Activated CD4-positive, alpha-beta T cell treated with anti-CD3 and anti-CD28 coated beads, Interleukin-2, amount 50 U/mL, for 48 hours (primary cell): ENCODE data around the gene ST8SIA6.
"Not testable (repeated sequence)": the region's sequence is repeated elsewhere in the genome, so short reads cannot be mapped to it uniquely, and the experiment has no call there.

Source experiments
- DNase-seq, 2 experiments: peaks; one replicate each; pipeline ENCODE4 v3.0.0-alpha.2; 2020

ST8SIA6 gene

DNA sequence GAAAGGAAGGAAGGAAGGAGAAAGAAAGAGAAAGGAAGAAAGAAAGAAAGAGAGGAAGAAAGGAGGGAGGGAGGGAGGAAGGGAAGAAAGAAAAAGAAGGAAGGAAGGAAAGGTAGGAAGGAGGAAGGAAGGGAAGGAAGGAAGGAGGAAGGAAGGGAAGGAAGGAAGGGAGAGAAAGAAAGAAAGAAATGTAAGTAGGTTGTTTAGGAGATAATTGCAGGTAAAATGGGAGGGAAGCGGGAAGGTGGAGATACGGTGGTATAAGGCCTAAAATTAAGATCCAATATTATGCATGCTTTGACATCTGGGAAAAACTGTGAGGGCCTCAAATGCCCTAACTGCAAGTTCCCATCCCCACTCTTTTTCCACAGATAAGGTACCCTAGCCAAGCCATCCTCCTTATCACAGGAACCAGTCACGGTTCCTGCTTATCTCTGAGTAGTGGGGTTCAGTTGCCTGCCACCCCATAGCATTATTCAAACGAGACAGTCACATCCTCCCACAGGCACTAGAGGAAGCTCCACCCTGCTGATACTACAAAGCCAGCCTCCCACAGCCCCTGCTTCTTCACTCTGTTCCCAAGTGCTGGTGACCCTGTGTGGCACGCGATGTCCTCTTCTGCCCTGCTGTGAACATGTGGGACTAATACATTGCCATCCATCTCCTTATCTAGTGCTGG, 28.7 kb downstream of the ST8SIA6 start:
- peak in 1 of 2 experiments; percentile 21 for DNase-seq

DNA sequence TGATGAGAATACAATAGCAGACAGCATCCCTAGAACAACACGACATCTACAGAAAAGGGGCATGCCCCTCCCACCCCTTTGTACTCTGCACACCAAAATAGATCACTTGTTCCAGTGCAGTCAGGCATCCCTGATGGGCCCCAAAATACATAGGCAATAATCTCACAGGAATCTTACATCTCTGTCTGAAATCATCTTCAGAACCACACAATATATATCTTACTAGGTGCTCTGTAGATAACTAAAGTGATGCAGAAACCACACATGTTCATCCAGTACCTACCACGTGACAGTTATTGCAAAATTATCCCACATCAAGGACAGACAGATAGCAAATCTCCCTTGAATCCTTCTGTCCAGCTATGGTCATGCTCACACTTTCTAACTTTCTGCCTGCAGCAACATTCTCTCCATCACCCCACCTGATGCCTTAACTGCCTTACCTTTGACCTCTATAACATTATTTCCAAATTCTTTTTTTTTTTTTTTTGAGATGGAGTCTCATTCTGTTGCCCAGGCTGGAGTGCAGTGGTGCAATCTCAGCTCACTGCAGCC, 30.7 kb downstream of the ST8SIA6 start:
- DNase-seq, result no peak

DNA sequence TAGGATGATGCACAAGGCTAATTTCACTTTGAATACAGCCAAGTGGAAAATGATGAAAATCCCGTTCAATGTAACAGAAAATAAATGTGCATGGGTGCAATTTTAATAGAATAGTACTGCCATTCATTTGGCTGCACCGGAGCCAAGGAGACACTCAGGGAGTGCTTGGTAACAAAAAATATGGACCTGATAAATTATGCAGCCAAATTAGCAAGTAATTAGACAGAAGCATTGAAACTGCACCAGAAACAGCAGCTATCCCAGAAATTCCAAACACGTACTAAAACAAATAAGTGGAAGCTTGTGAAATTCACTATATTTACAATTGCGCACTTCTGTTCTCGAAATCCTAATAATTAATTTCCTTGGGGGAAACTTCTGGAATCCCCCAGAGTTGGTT, 31.5 kb downstream of the ST8SIA6 start:
- no peak for DNase-seq

DNA sequence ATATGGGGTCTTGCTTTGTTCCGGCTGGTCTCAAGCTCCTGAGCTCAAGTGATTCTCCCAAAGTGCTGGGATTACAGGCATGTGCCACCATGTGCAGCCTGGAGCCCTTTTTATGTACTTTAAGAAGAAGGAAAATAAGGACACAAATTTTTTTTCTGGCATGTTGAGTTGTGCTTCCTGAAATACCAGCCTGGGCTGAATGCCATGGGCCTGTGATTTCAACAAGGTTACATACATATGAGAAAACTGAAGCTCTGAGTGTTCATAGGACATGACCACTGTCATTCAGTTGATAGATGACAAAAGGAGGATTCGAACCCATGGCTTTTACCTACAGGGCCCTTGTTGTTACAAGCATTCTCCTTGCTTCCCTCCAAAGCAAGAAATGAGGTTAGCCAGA, 36.1 kb downstream of the ST8SIA6 start:
- DNase-seq, result no peak

DNA sequence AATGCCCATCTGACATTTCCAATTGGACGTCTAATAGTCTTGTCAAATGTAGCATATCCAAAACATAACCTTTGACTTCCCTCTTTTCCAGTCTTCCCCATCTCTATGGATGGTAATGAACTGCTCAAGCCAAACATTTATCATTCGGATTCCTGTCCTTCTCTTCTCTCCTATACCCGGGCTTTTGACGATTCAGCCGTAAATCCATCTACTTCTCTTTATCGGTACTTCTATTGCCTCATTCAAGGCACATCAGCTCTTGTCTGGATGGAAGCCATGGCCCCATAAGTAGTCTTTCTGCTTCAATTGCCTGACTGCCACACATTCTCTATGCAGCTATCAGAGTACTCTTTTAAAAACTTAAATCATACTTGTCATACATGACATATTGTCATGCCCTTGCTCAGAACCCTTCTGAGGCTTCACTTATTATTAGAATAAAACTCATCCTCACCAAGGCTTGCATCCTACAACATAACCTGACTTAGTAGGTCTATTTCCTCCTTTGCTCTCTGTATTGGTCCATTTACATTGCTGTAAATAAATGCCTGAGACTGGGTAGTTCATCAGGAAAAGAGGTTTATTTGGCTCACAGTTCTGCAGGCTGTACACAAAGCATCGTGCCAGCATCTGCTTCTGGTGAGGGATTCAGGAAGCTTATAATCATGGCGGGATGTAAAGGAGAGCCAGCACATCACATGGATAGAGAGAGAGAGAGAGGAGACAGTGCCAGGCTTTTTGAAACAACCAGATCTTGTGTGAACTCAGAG, 37.8 kb downstream of the ST8SIA6 start:
- DNase-seq, result no peak

DNA sequence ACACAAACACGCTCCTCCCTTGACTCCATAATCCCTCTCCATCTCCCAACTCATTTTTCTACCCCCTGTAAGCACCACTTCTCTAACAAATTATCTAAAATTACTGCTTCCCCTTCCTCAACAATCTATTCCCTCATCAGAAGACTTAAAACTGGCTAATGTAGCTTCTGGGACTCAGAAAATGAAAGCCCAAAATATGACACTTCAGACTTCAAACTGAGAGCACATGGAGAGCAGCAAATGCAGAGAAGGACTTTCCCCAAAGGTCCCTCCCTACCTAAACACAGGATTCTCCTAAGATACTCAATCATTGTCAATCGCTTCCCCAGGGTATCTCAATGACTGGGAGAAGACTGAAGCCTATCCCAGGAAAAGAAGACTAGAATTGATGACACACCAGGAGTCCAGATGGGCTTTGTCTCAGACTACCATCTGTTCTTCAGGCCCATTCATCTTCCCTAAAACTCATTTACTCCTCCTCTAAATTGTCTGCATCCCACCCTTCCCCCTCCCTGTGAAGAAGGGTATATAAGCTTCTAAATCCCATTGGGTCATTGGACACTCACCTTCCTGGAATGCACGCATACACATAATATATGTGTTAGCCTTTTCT, 39.2 kb downstream of the ST8SIA6 start:
- no peak for DNase-seq

DNA sequence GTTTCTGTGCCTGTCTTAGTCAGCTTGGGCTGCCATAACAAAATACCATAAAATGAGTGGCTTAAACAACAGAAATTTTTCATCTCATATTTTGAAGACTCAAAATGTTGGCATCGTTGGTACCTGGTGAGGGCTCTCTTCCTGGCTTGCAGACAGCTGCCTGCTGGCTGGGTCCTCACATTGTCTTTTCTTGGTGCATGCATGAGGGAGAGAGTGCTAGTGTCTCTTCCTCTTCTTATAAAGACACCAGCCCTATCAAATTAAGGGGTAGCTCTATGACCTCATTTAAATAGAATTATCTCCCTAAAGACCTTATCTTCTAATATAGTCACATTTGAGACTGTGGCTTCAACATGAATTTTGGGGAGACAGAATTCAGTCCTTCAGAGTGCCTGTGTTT, 39.9 kb downstream of the ST8SIA6 start:
- no peak for DNase-seq

DNA sequence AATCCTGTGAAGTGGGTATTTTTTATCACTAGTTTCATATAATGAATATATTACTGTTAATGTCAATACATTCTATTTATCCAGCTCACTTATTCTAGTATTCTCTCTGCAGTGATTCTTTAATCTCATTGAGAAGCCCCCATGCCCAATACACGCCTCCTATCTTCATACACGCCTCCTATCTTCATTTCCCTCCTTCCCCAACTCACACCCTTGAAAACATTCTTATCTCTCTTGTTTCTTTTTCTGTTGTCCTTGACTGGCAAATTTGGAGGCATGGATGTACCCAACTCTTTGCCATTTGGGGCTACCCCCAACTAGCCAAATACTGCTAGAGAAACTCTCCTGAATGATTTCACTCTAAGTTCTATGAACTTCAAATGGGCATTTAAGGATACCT, 40.5 kb downstream of the ST8SIA6 start:
- no peak for DNase-seq

DNA sequence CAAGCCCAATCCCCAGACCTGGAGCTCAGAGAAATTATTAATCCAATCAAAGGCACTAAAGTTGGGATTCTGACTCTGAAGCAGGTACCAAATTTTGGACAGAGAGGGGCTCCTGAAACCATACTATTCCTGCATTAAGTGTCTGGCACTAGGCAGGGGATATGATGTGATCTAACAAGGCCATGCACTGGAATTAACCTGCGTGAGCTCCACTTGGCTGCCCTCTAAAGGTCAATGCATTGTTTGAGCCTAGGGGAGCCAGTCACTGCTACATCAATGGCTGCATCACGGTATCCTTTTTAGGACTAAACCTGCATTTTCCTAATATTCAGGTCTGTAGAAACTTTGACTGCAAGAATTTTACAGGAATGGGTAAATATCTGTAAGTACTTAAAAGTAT, 42.1 kb downstream of the ST8SIA6 start:
- no peak for DNase-seq

DNA sequence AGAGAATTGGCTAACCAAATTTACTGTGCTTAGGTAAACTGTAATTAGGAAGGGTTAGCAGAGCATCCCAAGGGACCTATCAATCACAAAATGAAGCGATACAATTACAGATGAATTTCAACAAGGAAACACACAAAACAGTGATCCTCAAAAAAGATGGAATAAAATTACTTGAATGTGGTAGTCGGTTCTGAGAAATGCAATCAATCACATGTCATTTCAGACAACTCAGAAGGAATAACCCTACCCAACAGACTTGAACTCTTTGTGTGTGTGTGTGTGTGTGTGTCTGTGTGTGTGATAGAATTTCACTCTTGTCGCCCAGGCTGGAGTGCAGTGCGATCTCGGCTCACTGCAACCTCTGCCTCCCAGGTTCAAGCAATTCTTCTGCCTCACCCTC, 43.5 kb downstream of the ST8SIA6 start:
- no peak for DNase-seq

DNA sequence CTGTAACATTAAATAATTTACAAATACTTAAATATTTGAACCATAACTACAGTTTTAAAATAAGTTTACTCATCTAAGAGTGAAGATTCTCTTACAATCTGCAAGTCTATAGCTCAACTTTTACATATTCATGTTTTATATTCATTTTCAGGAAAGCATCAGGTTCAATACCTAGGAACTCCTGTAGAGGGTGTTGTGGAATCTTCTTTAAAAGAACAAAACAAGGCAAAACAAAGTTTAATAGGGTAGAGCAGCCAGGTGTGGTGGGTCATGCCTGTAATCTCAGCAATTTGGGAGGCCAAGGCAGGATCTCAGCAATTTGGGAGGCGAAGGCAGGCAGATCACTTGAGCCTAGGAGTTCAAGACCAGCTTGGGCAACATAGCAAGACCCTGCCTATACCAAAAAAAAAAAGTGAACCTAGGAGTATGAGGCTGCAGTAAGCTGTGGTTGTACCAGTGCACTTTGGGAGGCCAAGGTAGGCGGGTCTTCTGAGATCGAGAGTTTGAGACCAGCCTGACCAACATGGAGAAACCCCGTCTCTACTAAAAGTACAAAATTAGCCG, 45.1 kb downstream of the ST8SIA6 start:
- DNase-seq, result no peak

DNA sequence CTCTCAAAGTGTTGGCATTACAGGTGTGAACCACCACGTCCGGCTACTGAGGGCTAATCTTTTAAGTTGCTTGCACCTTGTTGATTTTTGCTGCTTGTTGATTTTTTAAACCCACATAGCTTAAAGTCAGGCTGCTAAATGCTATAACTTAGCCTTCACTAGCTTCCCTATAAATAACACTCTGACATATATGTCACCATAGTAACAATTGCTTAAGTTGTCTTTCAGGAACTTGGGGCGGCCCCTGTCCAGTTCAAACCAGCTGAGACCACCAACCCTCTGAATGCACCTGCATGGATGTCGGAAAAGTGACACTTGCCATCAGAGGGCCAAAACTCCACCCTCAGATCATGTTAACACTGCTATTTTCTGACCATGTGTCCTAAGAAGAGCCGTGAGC, 47.3 kb downstream of the ST8SIA6 start:
- no peak for DNase-seq

DNA sequence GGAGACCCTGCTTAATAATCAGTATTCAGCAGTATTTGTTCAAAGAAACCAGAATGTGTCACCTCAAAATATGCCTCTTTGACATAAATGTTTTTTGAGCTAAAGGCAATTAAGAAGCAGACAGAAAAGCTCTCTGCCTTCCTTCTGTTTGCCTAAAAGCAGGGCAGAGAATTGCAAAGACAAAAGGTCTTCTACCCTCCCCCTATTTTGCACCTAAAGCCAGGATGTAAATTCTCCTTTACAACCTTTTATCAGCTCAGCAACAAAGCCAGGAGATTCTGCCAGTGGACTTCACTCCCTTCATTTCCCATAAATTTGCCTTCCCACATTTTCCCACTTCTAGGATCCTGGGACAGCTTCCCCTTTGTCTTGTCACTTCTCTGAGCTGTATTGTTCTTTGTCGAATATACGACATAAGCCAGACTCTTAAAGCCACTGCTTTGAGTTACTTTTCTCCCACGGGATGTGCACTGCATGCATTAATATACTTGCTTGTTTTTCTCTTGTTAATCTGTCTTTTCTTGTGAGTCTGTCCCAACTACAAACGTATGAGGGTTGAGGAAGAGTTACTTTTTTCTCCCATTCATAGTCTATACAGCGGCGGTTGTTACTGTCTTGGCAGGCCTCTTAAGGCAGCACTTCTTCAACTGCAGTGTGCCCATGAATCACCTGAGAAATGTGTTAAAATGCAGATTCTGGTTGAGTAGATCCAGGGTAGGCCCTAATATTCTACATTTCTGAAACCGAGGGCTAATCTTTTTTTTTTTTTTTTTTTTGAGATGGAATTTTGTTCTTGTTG, 48.2 kb downstream of the ST8SIA6 start:
- DNase-seq, result no peak

DNA sequence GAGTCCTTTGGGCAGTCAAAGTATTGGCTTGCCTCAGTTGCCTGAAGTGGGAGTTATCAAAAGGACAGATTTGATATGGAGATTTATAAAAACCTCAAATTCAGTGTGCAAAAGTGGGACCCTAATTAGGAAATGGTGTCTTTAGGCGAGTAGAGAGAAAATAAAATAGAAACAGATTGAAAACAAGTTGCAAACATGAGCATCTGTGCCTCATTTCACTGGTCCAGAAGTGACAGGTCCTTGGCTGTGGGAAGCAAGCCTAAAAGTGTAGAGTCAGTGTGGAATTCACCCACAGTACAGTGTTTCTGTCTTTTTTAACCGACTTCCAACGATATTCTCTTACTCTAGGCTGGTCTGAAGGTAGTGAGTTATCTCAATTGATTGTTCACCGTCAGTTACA, 51.2 kb downstream of the ST8SIA6 start:
- DNase-seq, result no peak

DNA sequence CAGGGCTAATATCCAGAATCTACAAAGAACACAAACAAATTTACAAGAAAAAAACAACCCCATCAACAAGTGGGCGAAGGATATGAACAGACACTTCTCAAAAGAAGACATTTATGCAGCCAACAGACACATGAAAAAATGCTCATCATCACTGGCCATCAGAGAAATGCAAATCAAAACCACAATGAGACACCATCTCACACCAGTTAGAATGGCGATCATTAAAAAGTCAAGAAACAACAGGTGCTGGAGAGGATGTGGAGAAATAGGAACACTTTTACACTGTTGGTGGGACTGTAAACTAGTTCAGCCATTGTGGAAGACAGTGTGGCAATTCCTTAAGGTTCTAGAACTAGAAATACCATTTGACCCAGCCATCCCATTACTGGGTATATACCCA, 52.4 kb downstream of the ST8SIA6 start:
- not testable (repeated sequence) for DNase-seq

DNA sequence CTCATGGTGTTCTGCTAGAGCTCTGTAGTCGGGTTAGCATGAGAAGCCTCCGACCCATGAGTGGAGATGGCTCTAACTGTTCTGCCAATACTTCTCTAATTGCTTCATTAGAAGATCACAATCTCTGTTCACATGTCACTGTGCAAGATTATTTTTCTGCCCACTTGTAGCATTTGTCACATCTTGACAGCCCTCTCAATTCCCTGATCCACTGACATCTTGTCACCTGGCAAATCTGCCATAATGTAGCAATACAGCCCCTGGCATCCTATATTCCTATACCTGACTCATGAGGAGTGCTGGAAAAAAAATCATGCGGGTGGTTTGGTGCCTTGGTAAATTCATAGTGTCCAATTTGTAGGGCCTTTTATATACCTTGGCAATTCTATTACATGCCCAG, 58.4 kb downstream of the ST8SIA6 start:
- no peak for DNase-seq

DNA sequence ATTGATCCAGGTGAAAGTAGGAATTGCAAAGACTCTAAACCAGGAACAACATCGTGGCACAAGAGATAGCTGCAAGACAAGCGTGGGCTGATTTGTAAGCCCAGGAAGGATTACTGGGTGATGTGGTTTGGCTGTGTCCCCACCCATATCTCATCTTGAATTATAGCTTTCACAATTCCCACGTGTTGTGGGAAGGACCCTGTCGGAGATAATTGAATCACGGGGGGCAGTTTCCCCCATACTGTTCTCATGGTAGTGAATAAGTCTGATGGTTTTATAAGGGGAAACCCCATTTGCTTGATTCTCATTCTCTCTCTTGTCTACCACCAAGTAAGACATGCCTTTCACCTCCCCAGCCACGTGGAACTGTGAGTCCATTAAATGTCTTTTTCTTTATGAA, 59.5 kb downstream of the ST8SIA6 start:
- peak; percentile 13 to 33 for DNase-seq

DNA sequence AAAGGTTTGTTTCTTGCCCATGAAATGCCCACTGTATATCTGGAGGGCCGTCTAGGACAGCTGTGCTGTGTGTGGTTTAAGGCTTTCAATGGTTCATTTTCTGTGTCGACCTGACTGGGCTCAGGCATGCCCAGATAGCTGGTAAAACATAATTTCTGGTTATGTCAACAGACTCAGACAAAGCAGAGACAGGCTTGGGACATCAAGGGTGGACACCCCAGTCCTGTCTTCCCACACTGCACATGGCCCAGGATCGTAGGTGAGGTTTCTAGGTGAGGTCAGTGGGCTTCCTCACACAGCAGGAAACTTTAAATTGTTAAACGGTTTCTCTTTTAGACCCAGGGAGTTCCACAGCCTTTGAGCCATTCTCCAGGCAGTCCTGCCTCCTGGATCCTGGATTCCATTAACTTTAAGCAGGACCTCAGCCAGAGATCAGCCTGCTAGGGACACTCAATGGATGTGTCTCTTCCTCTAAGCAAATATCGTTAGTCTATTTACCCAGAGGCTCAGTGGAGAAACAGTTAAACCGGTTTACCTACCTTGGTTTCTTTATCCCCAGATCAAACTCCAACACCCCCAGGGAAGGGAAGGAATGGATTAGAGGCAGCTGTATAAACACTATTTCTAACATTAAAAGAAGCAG, 66.4 kb downstream of the ST8SIA6 start:
- no peak for DNase-seq

DNA sequence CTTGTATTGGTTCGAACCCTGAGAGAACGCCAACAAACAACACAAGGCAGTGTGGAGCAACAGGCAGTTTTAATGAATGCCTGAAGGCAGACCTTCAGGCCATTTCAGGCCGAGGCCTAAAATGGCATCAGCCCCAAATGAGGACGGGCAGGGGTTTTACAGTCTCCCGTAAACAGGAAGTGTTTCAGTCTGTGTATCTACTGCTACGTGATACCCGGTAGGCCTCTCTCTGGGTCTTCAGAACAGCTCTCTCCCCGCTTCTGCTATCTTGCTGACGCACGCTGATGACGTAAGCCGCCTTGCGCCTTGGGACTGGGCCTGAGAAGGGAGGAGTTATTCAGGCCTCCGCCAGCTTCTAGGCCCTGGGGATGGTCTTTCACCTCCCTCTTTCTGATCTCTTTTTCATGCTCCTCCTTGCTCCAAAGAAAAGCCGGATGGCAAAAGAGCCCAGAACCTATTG, 67.7 kb downstream of the ST8SIA6 start:
- no peak for DNase-seq

DNA sequence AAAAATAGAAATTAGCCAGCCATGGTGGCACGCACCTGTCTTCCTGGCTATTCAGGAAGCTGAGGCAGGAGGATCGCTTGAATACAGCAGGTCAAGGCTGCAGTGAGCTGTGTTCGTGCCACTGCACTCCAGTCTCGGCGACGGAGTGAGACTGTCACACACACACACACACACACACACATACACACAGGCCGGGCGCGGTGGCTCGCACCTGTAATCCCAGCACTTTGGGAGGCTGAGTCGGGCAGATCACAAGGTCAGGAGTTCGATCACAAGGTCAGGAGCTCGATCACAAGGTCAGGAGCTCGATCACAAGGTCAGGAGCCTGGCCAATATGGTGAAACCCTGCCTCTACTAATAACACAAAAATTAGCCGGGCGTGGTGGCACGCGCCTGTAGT, 68.4 kb downstream of the ST8SIA6 start:
- no peak for DNase-seq

DNA sequence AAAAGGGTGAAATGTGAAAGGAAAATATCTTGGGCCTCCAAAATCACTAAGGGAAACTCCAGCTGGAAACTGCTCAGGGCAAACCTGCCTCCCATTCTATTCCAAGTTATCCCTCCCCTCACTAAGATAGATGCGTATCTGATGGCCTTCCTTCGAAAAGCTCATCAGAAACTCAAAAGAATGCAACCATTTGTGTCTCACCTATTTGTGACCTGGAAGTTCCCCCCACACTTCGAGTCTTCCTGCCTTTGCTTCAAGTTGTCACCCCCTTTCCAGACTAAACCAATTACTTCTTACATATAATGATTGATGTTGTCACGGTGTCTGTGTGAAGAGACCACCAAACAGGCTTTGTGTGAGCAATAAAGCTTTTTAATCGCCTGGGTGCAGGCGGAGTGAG, 69.3 kb downstream of the ST8SIA6 start:
- DNase-seq, result no peak
